B cell (primary cell): ENCODE data around the gene CCDC141. TPM values are rescaled to one million over a fixed set of nuclear protein-coding genes. Genes with fewer than 3 reads are reported as not detected.

Experiments
- ATAC-seq: fragments of 200-7000 bp; cut with Tn5 transposase; one replicate; pipeline ENCODE4 v1.10.0; 2021; ENCODE audit warnings: low read depth, mild to moderate bottlenecking, moderate number of reproducible peaks, moderate library complexity
- CTCF ChIA-PET: fragments of 350-600 bp; sonication (Branson Sonifier 250); formaldehyde crosslinking; loops from one replicate; lab custom pipeline; 2021; ENCODE audit warnings: antibody characterized with exemption, inconsistent platforms; lab: Charles Lee
- POLR2A ChIA-PET: fragments of 350-600 bp; sonication (Branson Sonifier 250); formaldehyde crosslinking; loops from one replicate; lab custom pipeline; 2021; ENCODE audit warnings: antibody characterized with exemption; lab: Charles Lee
- DNase-seq: peaks from one replicate; pipeline ENCODE4 v3.0.0; 2013
- H2AFZ ChIP-seq: 2 replicates; pipeline ENCODE4 v1.6.1; 2012; ENCODE audit warnings: mild to moderate bottlenecking, low read depth, low read length; ENCODE audit not compliant: insufficient read depth, poor library complexity, severe bottlenecking
- H3K27ac ChIP-seq, 2 donors: 1 replicate in 1 of 2; 2 replicates in 1 of 2; pipeline ENCODE4 v1.5.1; 2012 to 2013; ENCODE audit warnings: low read length in 2 of 2, mild to moderate bottlenecking in 2 of 2, moderate library complexity in 1 of 2
- H3K27me3 ChIP-seq, 4 experiments: fragments of 200-600 bp in 1 of 4; sonication (generic) in 1 of 4; replicated peaks in 1 of 4; 1 replicate in 2 of 4; 2 replicates in 2 of 4; pipeline versions ENCODE4 v1.6.1 to v1.7.0; 2013 to 2016; ENCODE audit warnings: low read length in 3 of 4, mild to moderate bottlenecking in 2 of 4, mixed read lengths in 1 of 4, moderate library complexity in 1 of 4; ENCODE audit not compliant: insufficient read depth in 4 of 4, control insufficient read depth in 3 of 4; ENCODE audit errors: control extremely low read depth in 1 of 4
- H3K36me3 ChIP-seq, 2 experiments: replicated peaks in 1 of 2; 1 replicate in 1 of 2; 2 replicates in 1 of 2; pipeline versions ENCODE4 v1.6.1 to v1.7.1; 2013; ENCODE audit warnings: low read length in 1 of 2; ENCODE audit not compliant: insufficient read depth in 2 of 2, control insufficient read depth in 1 of 2; ENCODE audit errors: control extremely low read depth in 1 of 2, extremely low read depth in 1 of 2
- H3K4me1 ChIP-seq, 2 donors: fragments of 200-600 bp in 1 of 2; sonication (generic) in 1 of 2; 1 replicate in 1 of 2; 2 replicates in 1 of 2; pipeline versions ENCODE4 v1.5.1 to v1.6.1; 2013 to 2017; ENCODE audit warnings: low read length in 2 of 2; ENCODE audit not compliant: control insufficient read depth in 2 of 2, insufficient read depth in 2 of 2
- H3K4me2 ChIP-seq: replicated peaks from 2 replicates; pipeline ENCODE3; 2012; ENCODE audit warnings: mild to moderate bottlenecking, low read depth, low read length; ENCODE audit not compliant: poor library complexity, severe bottlenecking
- H3K4me3 ChIP-seq, 5 experiments: fragments of 200-600 bp in 1 of 5; sonication (generic) in 1 of 5; 1 replicate in 3 of 5; 2 replicates in 2 of 5; pipeline versions ENCODE4 v1.5.1 to v1.7.0; 2011 to 2016; ENCODE audit warnings: low read length in 4 of 5, mild to moderate bottlenecking in 4 of 5, low read depth in 2 of 5, control low read depth in 1 of 5, moderate library complexity in 1 of 5; ENCODE audit not compliant: insufficient read depth in 1 of 5; ENCODE audit errors: control extremely low read depth in 1 of 5, extremely low read depth in 1 of 5
- H3K79me2 ChIP-seq: fragments of 200-600 bp; sonication (generic); one replicate; pipeline ENCODE4 v1.6.0; 2016; ENCODE audit warnings: low read length; ENCODE audit not compliant: control insufficient read depth, insufficient read depth
- H3K9ac ChIP-seq: fragments of 200-600 bp; sonication (generic); 2 replicates; pipeline ENCODE4 v1.6.1; 2017; ENCODE audit warnings: mild to moderate bottlenecking, low read length, moderate library complexity
- H3K9me3 ChIP-seq, 3 donors: one replicate each; pipeline versions ENCODE4 v1.6.1 to v1.7.1; 2013; ENCODE audit warnings: low read length in 2 of 3; ENCODE audit not compliant: control insufficient read depth in 2 of 3, insufficient read depth in 1 of 3; ENCODE audit errors: control extremely low read depth in 1 of 3
- H4K20me1 ChIP-seq: 2 replicates; pipeline ENCODE4 v1.6.0; 2012; ENCODE audit warnings: mild to moderate bottlenecking, low read length; ENCODE audit not compliant: insufficient read depth, control insufficient read depth, poor library complexity, severe bottlenecking
- H3K27ac Mint-ChIP-seq: one replicate; pipeline ENCODE4 v1.8.0; 2021; ENCODE audit warnings: mixed read lengths
- H3K27me3 Mint-ChIP-seq: one replicate; pipeline ENCODE4 v1.8.0; 2021; ENCODE audit warnings: mixed read lengths
- H3K4me1 Mint-ChIP-seq: one replicate; pipeline ENCODE4 v1.8.0; 2021; ENCODE audit warnings: mixed read lengths
- H3K4me3 Mint-ChIP-seq: one replicate; pipeline ENCODE4 v1.8.0; 2021; ENCODE audit warnings: mixed read lengths
- H3K9me3 Mint-ChIP-seq: one replicate; pipeline ENCODE4 v1.8.0; 2022; ENCODE audit warnings: mixed read lengths; ENCODE audit not compliant: insufficient read depth
- EZH2 ChIP-seq: IDR thresholded peaks from 2 replicates; pipeline ENCODE4 v1.6.1; 2012; ENCODE audit warnings: borderline replicate concordance, low read depth, mild to moderate bottlenecking, moderate library complexity, low read length; ENCODE audit not compliant: insufficient read depth, poor library complexity, severe bottlenecking
- WGBS: methylation state at CpG from one replicate; pipeline ENCODE4 v1.1.5; 2013; ENCODE audit warnings: missing lambda C conversion rate; ENCODE audit not compliant: insufficient coverage; 5-methylcytosine and 5-hydroxymethylcytosine counted together
- intact Hi-C: fragments of 100-400 bp; cut with micrococcal nuclease; formaldehyde crosslinking; loops from one replicate; pipeline ENCODE4 v1.10.0; 2022
- polyA plus RNA-seq: library from polyadenylated mRNA; depleted of rRNA; stranded (reverse); fragments of >200 nt; gene quantifications from 2 replicates; pipeline ENCODE4 v1.2.3, GENCODE V29; 2012
- total RNA-seq, 2 donors: library from RNA; stranded (reverse); fragments of 120-200 nt in 1 of 2; gene quantifications; 1 replicate in 1 of 2; 2 replicates in 1 of 2; pipeline versions ENCODE4 v1.2.3 to v1.2.4, GENCODE V29; 2013 to 2022
- TF ChIP-seq, protein P1 (sequence below): fragments of 200-600 bp; IDR thresholded peaks from one replicate; pipeline ENCODE4 v1.8.0; 2022; ENCODE audit warnings: antibody characterized with exemption, mild to moderate bottlenecking

The CCDC141 gene
- total and polyA plus RNA-seq, 2 donors (not counting 1 experiment from before 2014, with no cell fraction given), result 2.1 to 47.5 TPM

DNA sequence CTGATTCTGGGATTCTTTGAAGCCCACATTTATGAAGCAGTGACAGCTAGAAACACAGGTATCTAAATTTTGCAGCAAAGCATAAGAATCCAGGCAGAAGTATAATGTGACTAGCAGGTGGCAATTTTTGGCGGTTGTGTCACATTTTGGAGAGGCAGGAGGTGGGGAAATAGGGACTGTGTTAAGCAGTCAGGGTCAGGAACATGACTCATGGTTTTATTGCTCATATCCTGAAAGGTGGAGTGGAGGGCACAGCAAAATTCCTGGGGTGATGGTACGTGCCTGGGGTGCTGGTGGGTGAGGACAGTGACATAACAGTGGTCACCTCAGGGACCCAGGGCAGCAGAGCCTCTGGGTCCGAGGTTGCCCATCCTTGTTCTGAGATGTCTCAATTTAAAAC is 179.2 kb downstream of the CCDC141 start:
- ChIA-PET POLR2A (no interaction called here), CTCF (no interaction called here)
- no peak overlapping the region for H3K27ac ChIP-seq
- H3K9me3 Mint-ChIP-seq, result no peaks in the 10 kb centered on the region
- DNase-seq (no peak), ATAC-seq (no peak)
- intact Hi-C loops, result no loop called here
- H3K4me2 ChIP-seq, result no peak overlapping the region
- H3K9ac ChIP-seq, result no peak overlapping the region
- no peaks in the 10 kb centered on the region for H3K79me2 ChIP-seq
- H2AFZ ChIP-seq, result no peak overlapping the region
- no peaks in the 10 kb centered on the region for H3K27me3 Mint-ChIP-seq
- no peaks in the 10 kb centered on the region for H3K4me1 ChIP-seq
- TF ChIP-seq, protein P1, sequence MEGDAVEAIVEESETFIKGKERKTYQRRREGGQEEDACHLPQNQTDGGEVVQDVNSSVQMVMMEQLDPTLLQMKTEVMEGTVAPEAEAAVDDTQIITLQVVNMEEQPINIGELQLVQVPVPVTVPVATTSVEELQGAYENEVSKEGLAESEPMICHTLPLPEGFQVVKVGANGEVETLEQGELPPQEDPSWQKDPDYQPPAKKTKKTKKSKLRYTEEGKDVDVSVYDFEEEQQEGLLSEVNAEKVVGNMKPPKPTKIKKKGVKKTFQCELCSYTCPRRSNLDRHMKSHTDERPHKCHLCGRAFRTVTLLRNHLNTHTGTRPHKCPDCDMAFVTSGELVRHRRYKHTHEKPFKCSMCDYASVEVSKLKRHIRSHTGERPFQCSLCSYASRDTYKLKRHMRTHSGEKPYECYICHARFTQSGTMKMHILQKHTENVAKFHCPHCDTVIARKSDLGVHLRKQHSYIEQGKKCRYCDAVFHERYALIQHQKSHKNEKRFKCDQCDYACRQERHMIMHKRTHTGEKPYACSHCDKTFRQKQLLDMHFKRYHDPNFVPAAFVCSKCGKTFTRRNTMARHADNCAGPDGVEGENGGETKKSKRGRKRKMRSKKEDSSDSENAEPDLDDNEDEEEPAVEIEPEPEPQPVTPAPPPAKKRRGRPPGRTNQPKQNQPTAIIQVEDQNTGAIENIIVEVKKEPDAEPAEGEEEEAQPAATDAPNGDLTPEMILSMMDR, result no peak
- TF ChIP-seq EZH2, result no peak
- 94% methylated on average over 1 of the region's 3 CpGs for WGBS
- no peaks in the 10 kb centered on the region for H3K9me3 ChIP-seq
- H3K27me3 ChIP-seq, result no peaks in the 10 kb centered on the region
- H3K27ac Mint-ChIP-seq, result no peak overlapping the region
- no peaks in the 10 kb centered on the region for H4K20me1 ChIP-seq
- H3K4me1 Mint-ChIP-seq, result no peaks in the 10 kb centered on the region
- H3K36me3 ChIP-seq, result no peaks in the 10 kb centered on the region
- no peak overlapping the region for H3K4me3 Mint-ChIP-seq
- H3K4me3 ChIP-seq, result no peak overlapping the region

DNA sequence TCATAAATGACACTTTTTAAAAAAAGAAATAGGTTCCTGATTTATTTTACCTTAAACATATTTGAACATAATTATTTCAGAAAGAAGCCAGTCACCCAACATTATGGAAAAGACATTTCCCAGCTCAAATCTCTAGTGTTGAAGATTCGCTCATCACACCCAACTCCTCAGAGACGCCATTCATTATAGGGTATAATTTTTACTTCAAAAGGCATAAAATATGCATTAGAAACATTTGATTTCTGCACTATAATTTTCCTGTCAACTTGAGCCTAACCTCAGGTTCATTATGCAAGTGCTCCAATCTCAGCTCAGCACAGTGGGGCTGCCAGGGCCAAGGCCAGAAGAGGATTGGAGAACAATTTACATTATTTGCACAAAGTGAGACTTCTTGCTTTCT is 183.9 kb downstream of the CCDC141 start:
- Histone ChIP-seq H3K4me1 (no peaks in the 10 kb centered on the region), H2AFZ (no peak overlapping the region), H3K4me2 (no peak overlapping the region), H3K9ac (no peak overlapping the region), H3K27me3 (no peaks in the 10 kb centered on the region), H3K9me3 (no peaks in the 10 kb centered on the region), H4K20me1 (no peaks in the 10 kb centered on the region), H3K36me3 (peaks cover 0 to 6% of the 10 kb centered on the region in 2 experiments), H3K79me2 (no peaks in the 10 kb centered on the region), H3K4me3 (no peak overlapping the region), H3K27ac (no peak overlapping the region)
- no CpG with 5 or more reads among the region's 2 CpGs for WGBS
- CTCF ChIA-PET, result interaction anchor here (0.9 kb wide), 1 partner anchor 71 kb away, joined by 3 read pairs; no protein-coding TSS in a partner anchor
- Mint-ChIP-seq H3K4me3 (no peak overlapping the region), H3K27me3 (no peaks in the 10 kb centered on the region), H3K27ac (no peak overlapping the region), H3K9me3 (no peaks in the 10 kb centered on the region), H3K4me1 (no peaks in the 10 kb centered on the region)
- TF ChIP-seq EZH2, result no peak
- TF ChIP-seq, protein P1, result no peak
- ATAC-seq (no peak), DNase-seq (no peak)
- intact Hi-C loops, result no loop called here
- POLR2A ChIA-PET, result no interaction called here
